OCI-LY1 (cell line): ENCODE data around the gene SKAP1.

Experiments used
- H2AFZ ChIP-seq: fragments of 200-600 bp; sonication (generic), shearing (Covaris generic); 2 replicates; pipeline ENCODE4 v1.6.0; 2014; ENCODE audit warnings: antibody characterized with exemption, mild to moderate bottlenecking, low read length
- H3F3A ChIP-seq: fragments of 200-600 bp; sonication (generic), shearing (Covaris generic); 2 replicates; pipeline ENCODE4 v1.6.0; 2014; ENCODE audit warnings: mild to moderate bottlenecking, antibody characterized with exemption, low read length, moderate library complexity; ENCODE audit not compliant: insufficient read depth
- H3K27ac ChIP-seq: fragments of 200-600 bp; sonication (generic); 2 replicates; pipeline ENCODE4 v1.5.1; 2014; ENCODE audit warnings: low read length, mixed run types, mild to moderate bottlenecking, low read depth; ENCODE audit not compliant: poor library complexity, severe bottlenecking
- H3K27me3 ChIP-seq: fragments of 200-600 bp; sonication (generic); 2 replicates; pipeline ENCODE4 v1.6.0; 2014; ENCODE audit warnings: antibody characterized with exemption, mild to moderate bottlenecking, low read length, moderate library complexity; ENCODE audit not compliant: insufficient read depth
- H3K36me3 ChIP-seq: fragments of 200-600 bp; sonication (generic); 2 replicates; pipeline ENCODE4 v1.6.1; 2014; ENCODE audit warnings: mild to moderate bottlenecking, antibody characterized with exemption, low read length, moderate library complexity, mixed read lengths; ENCODE audit not compliant: insufficient read depth
- H3K4me1 ChIP-seq: fragments of 200-600 bp; sonication (generic); 2 replicates; pipeline ENCODE4 v1.5.1; 2014; ENCODE audit warnings: mild to moderate bottlenecking, low read length, moderate library complexity; ENCODE audit not compliant: insufficient read depth, severe bottlenecking
- H3K4me2 ChIP-seq: fragments of 200-600 bp; sonication (generic), shearing (Covaris generic); 2 replicates; pipeline ENCODE4 v1.6.1; 2014; ENCODE audit warnings: low read length
- H3K4me3 ChIP-seq: fragments of 200-600 bp; sonication (generic); 2 replicates; pipeline ENCODE4 v1.5.1; 2014; ENCODE audit warnings: low read length, low read depth, mild to moderate bottlenecking, mixed read lengths; ENCODE audit not compliant: poor library complexity, severe bottlenecking
- H3K79me2 ChIP-seq: fragments of 200-600 bp; shearing (Covaris generic); 2 replicates; pipeline ENCODE4 v1.6.1; 2016; ENCODE audit warnings: mixed run types, low read length, mixed read lengths; ENCODE audit not compliant: insufficient read depth
- H3K9ac ChIP-seq: fragments of 200-600 bp; sonication (generic), shearing (Covaris generic); 2 replicates; pipeline ENCODE4 v1.6.1; 2014; ENCODE audit warnings: mild to moderate bottlenecking, low read length, mixed read lengths
- H3K9me2 ChIP-seq: fragments of 200-600 bp; sonication (generic), shearing (Covaris generic); 2 replicates; pipeline ENCODE4 v1.6.1; 2014; ENCODE audit warnings: low read depth, mild to moderate bottlenecking, low read length, mixed read lengths
- H3K9me3 ChIP-seq: fragments of 200-600 bp; shearing (Covaris generic); 2 replicates; pipeline ENCODE4 v1.6.1; 2014; ENCODE audit warnings: low read length, mixed read lengths
- H4K20me1 ChIP-seq: fragments of 200-600 bp; sonication (generic), shearing (Covaris generic); 2 replicates; pipeline ENCODE4 v1.6.0; 2016; ENCODE audit warnings: mild to moderate bottlenecking, low read length; ENCODE audit not compliant: insufficient read depth
- CTCF ChIP-seq: fragments of 200-600 bp; sonication (generic), shearing (Covaris generic); IDR thresholded peaks from 2 replicates; pipeline ENCODE4 v1.5.1; 2017; ENCODE audit warnings: mild to moderate bottlenecking, antibody characterized with exemption, low read length, moderate library complexity, mixed read lengths
- EZH2 ChIP-seq: fragments of 200-600 bp; sonication (generic), shearing (Covaris generic); IDR thresholded peaks from 2 replicates; pipeline ENCODE4 v1.8.0; 2017; ENCODE audit warnings: borderline replicate concordance, mixed run types, mild to moderate bottlenecking, antibody characterized with exemption, low read length, moderate library complexity, mixed read lengths

Gene SKAP1

GRCh38 chr17:48159232-48159631 lies 270.8 kb downstream of the SKAP1 start:
- Histone ChIP-seq H3K9me3 (no peaks in the 10 kb centered on the region), H2AFZ (no peak overlapping the region), H3K4me3 (no peak overlapping the region)

GRCh38 chr17:48155889-48156611 lies 274.0 kb downstream of the SKAP1 start:
- Histone ChIP-seq H3K79me2 (no peaks in the 10 kb centered on the region), H3F3A (no peaks in the 10 kb centered on the region), H3K4me3 (no peak overlapping the region), H3K27me3 (no peaks in the 10 kb centered on the region), H3K9me2 (no peaks in the 10 kb centered on the region), H3K9me3 (no peaks in the 10 kb centered on the region), H3K9ac (no peak overlapping the region), H3K4me2 (no peak overlapping the region), H3K4me1 (no peaks in the 10 kb centered on the region), H3K27ac (no peak overlapping the region), H3K36me3 (no peaks in the 10 kb centered on the region), H4K20me1 (no peaks in the 10 kb centered on the region), H2AFZ (no peak overlapping the region)
- TF ChIP-seq CTCF = no peak
- no peak for TF ChIP-seq EZH2

More at GRCh38 chr17:48159232-48159631, 270.8 kb downstream of the SKAP1 start:
- TF ChIP-seq EZH2 (no peak), CTCF (no peak)
- Histone ChIP-seq H3F3A (no peaks in the 10 kb centered on the region), H3K27me3 (no peaks in the 10 kb centered on the region), H3K79me2 (no peaks in the 10 kb centered on the region), H3K27ac (no peak overlapping the region), H3K9ac (no peak overlapping the region), H3K36me3 (no peaks in the 10 kb centered on the region), H3K4me1 (no peaks in the 10 kb centered on the region), H4K20me1 (no peaks in the 10 kb centered on the region), H3K4me2 (no peak overlapping the region), H3K9me2 (no peaks in the 10 kb centered on the region)

- Histone ChIP-seq H3K9me2 (no peaks in the 10 kb centered on the region), H3K4me3 (no peak overlapping the region), H3F3A (no peaks in the 10 kb centered on the region), H2AFZ (no peak overlapping the region), H3K9me3 (no peaks in the 10 kb centered on the region), H3K79me2 (no peaks in the 10 kb centered on the region), H3K9ac (no peak overlapping the region), H3K36me3 (no peaks in the 10 kb centered on the region), H3K27ac (no peak overlapping the region), H4K20me1 (no peaks in the 10 kb centered on the region), H3K4me1 (no peaks in the 10 kb centered on the region), H3K27me3 (0 out of 2 replicates have a peak, but pooled peaks cover 7% of the 10 kb centered on the region), H3K4me2 (no peak overlapping the region)
- TF ChIP-seq EZH2 = no peak
- TF ChIP-seq CTCF = peak; percentile 45
These were observed 276.2 kb downstream of the SKAP1 start for GRCh38 chr17:48153691-48154358.
